ENCODE measurements around the gene ZBTB20.

DNA sequence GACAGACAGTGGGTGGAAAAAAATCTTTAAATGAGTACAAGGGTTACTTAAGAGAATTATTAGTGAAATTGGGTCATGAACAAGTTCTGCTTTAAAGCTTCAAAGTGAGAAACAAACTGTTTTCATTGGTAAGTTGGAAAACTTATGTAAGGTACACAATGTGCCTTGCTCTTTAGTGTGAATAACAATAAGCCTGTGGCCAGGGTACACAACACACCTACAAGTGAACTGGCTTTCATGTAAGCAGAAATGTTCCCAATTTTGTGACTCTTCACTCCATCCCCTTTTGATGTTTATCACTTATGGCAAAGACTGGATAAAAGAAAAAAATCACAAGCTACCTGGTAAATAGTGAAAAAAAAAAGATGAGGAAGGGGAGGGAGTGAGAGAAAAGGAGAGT, 253.7 kb downstream of the ZBTB20 start:
- TF ChIP-seq POLR2A (IDR thresholded peaks at IDR 0.05) = no peak
- TF ChIP-seq, protein P1, sequence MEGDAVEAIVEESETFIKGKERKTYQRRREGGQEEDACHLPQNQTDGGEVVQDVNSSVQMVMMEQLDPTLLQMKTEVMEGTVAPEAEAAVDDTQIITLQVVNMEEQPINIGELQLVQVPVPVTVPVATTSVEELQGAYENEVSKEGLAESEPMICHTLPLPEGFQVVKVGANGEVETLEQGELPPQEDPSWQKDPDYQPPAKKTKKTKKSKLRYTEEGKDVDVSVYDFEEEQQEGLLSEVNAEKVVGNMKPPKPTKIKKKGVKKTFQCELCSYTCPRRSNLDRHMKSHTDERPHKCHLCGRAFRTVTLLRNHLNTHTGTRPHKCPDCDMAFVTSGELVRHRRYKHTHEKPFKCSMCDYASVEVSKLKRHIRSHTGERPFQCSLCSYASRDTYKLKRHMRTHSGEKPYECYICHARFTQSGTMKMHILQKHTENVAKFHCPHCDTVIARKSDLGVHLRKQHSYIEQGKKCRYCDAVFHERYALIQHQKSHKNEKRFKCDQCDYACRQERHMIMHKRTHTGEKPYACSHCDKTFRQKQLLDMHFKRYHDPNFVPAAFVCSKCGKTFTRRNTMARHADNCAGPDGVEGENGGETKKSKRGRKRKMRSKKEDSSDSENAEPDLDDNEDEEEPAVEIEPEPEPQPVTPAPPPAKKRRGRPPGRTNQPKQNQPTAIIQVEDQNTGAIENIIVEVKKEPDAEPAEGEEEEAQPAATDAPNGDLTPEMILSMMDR (IDR thresholded peaks at IDR 0.05) = no peak
- no peak for TF ChIP-seq EP300 (IDR thresholded peaks at IDR 0.05)
